Loucy (cell line): ENCODE measurements around the gene RECQL5.
A peak's percentile ranks its signal among the peaks of the same experiment; 100 is the strongest.

ENCODE experiments used
- H2AFZ ChIP-seq: fragments of 200-600 bp; sonication (generic); 2 replicates; pipeline ENCODE4 v1.6.0; 2016; ENCODE audit warnings: antibody characterized with exemption, mild to moderate bottlenecking, low read length, moderate library complexity
- H3F3A ChIP-seq: fragments of 200-600 bp; 2 replicates; pipeline ENCODE4 v1.6.0; 2016; ENCODE audit warnings: antibody characterized with exemption, low read depth, mild to moderate bottlenecking
- H3K27me3 ChIP-seq: fragments of 200-600 bp; sonication (generic); 2 replicates; pipeline ENCODE4 v1.6.1; 2014; ENCODE audit warnings: low read length, mild to moderate bottlenecking; ENCODE audit not compliant: insufficient read depth, poor library complexity, severe bottlenecking
- H3K36me3 ChIP-seq: fragments of 200-600 bp; sonication (generic); 2 replicates; pipeline ENCODE4 v1.6.1; 2016; ENCODE audit warnings: low read length; ENCODE audit not compliant: insufficient read depth
- H3K4me1 ChIP-seq: fragments of 200-600 bp; sonication (generic); 2 replicates; pipeline ENCODE4 v1.5.1; 2014; ENCODE audit warnings: low read length, mild to moderate bottlenecking; ENCODE audit not compliant: insufficient read depth, poor library complexity, severe bottlenecking
- H3K4me2 ChIP-seq: fragments of 200-600 bp; sonication (generic); 2 replicates; pipeline ENCODE4 v1.6.0; 2014; ENCODE audit warnings: antibody characterized with exemption, low read length, low read depth, mild to moderate bottlenecking; ENCODE audit not compliant: poor library complexity, severe bottlenecking
- H3K4me3 ChIP-seq: fragments of 200-600 bp; sonication (generic); 2 replicates; pipeline ENCODE4 v1.5.1; 2014; ENCODE audit warnings: low read length, mild to moderate bottlenecking, mixed read lengths; ENCODE audit not compliant: poor library complexity, severe bottlenecking
- H3K79me2 ChIP-seq: fragments of 200-600 bp; sonication (generic); 2 replicates; pipeline ENCODE4 v1.6.1; 2014; ENCODE audit warnings: low read length; ENCODE audit not compliant: insufficient read depth
- H3K9ac ChIP-seq: fragments of 200-600 bp; sonication (generic); 2 replicates; pipeline ENCODE4 v1.6.0; 2014; ENCODE audit warnings: mild to moderate bottlenecking, low read depth, low read length, moderate library complexity; ENCODE audit not compliant: poor library complexity, severe bottlenecking
- H3K9me2 ChIP-seq: fragments of 200-600 bp; sonication (generic); replicated peaks from 2 replicates; pipeline ENCODE4 v1.6.1; 2016; ENCODE audit warnings: low read depth, low read length, mixed read lengths
- H3K9me3 ChIP-seq: fragments of 200-600 bp; sonication (generic); 2 replicates; pipeline ENCODE4 v1.6.1; 2014; ENCODE audit warnings: mild to moderate bottlenecking, antibody characterized with exemption, low read length, low read depth; ENCODE audit not compliant: insufficient read depth
- H4K20me1 ChIP-seq: fragments of 200-600 bp; sonication (generic); 2 replicates; pipeline ENCODE4 v1.6.0; 2014; ENCODE audit warnings: antibody characterized with exemption, low read length, mild to moderate bottlenecking; ENCODE audit not compliant: insufficient read depth, poor library complexity, severe bottlenecking
- CTCF ChIP-seq: fragments of 200-600 bp; sonication (generic); conservative IDR thresholded peaks from 2 replicates; pipeline ENCODE4 v1.5.1; 2014; ENCODE audit warnings: mild to moderate bottlenecking, antibody characterized with exemption, low read length
- EZH2phosphoT487 ChIP-seq: fragments of 200-600 bp; IDR thresholded peaks from 2 replicates; pipeline ENCODE4 v1.6.1; 2018; ENCODE audit warnings: antibody characterized with exemption, mild to moderate bottlenecking, moderate library complexity, borderline replicate concordance

The RECQL5 gene

GRCh38 chr17:75666959-75667790 lies at the start of gene RECQL5, which contains the start of gene SAP30BP:
TSS of gene RECQL5 (minus strand) at chr17:75667154. CDS start at chr17:75666557, 597 bp downstream.
TSS of gene SAP30BP (plus strand) at chr17:75667338. CDS start at chr17:75667373, 35 bp downstream.
- peaks cover 64% of the 10 kb centered on the region for H3K79me2 ChIP-seq
- peaks cover 20% of the 10 kb centered on the region; the same call in 1 of the 2 replicates for H3K36me3 ChIP-seq
- no peak for TF ChIP-seq CTCF
- TF ChIP-seq EZH2phosphoT487: no peak
- H3K4me1 ChIP-seq: peaks cover 35% of the 10 kb centered on the region
- peak within 1 kb of the TSS; percentile 86 for H3K9ac ChIP-seq
- no peaks in the 10 kb centered on the region for H3K27me3 ChIP-seq
- no peaks in the 10 kb centered on the region for H3F3A ChIP-seq
- H3K9me2 ChIP-seq: no peaks in the 10 kb centered on the region
- peak within 1 kb of the TSS; percentile 69 for H2AFZ ChIP-seq
- peak within 1 kb of the TSS; percentile 92 for H3K4me3 ChIP-seq
- H3K4me2 ChIP-seq: peak within 1 kb of the TSS; percentile 99
- peaks cover 14% of the 10 kb centered on the region for H4K20me1 ChIP-seq
- no peaks in the 10 kb centered on the region for H3K9me3 ChIP-seq

GRCh38 chr17:75712446-75712845 lies 45.5 kb upstream of the RECQL5 start:
- Histone ChIP-seq H2AFZ (no peak overlapping the region), H3K4me2 (no peak overlapping the region), H3K9me3 (no peaks in the 10 kb centered on the region), H3K36me3 (peaks cover 13% of the 10 kb centered on the region), H3K79me2 (no peaks in the 10 kb centered on the region), H3K27me3 (no peaks in the 10 kb centered on the region), H3K9ac (no peak overlapping the region), H3F3A (no peaks in the 10 kb centered on the region), H4K20me1 (no peaks in the 10 kb centered on the region), H3K9me2 (no peaks in the 10 kb centered on the region), H3K4me3 (no peak overlapping the region), H3K4me1 (no peaks in the 10 kb centered on the region)
- TF ChIP-seq EZH2phosphoT487 (no peak), CTCF (no peak)

- Histone ChIP-seq H3K27me3 (no peaks in the 10 kb centered on the region), H3K4me3 (no peak overlapping the region), H3K9ac (no peak overlapping the region), H3K9me3 (no peaks in the 10 kb centered on the region), H3F3A (no peaks in the 10 kb centered on the region), H3K36me3 (peaks cover 67% of the 10 kb centered on the region), H2AFZ (no peak overlapping the region), H3K79me2 (no peaks in the 10 kb centered on the region), H3K9me2 (no peaks in the 10 kb centered on the region), H3K4me2 (no peak overlapping the region), H4K20me1 (no peaks in the 10 kb centered on the region), H3K4me1 (no peaks in the 10 kb centered on the region)
- TF ChIP-seq EZH2phosphoT487: no peak
- no peak for TF ChIP-seq CTCF
Observed at GRCh38 chr17:75707079-75707571, 40.2 kb upstream of the RECQL5 start.
